ENCODE data around the gene G3BP1. TPM values are rescaled to one million over a fixed set of nuclear protein-coding genes. Genes with fewer than 3 reads are reported as not detected.
"Not testable (repeated sequence)": the region's sequence is repeated elsewhere in the genome, so short reads cannot be mapped to it uniquely, and the experiment has no call there.

The G3BP1 gene
- total and polyA plus RNA-seq, 4 donors: 19.1 to 171 (median 87.0) TPM

DNA sequence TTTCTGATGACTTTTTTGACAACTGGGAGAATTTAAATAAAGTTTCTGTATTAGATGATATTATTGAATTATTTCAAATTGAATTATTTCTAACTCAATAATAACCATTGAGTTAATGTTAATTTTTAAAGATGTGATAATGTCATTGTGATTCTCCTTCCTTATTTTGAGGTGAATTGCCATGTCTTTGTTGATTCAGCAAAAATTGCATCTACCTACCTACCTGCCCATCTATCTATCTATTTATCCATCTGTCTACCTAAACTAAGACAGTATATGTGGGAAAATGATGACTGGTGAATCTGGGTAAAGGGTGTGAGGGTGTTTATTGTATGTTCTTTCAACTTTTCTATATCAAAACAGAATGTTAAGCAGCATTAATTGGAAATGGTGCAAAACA is 75.0 kb downstream of the G3BP1 start:
- ATAC-seq (ENCODE audit: insufficient read depth, low FRiP score) (no peak), DNase-seq (no peak)
- H3K27me3 ChIP-seq (ENCODE audit: control insufficient read depth in 3 of 3, insufficient read depth in 3 of 3, low read length in 2 of 3): no peaks in the 10 kb centered on the region
- H3K27ac ChIP-seq (ENCODE audit: low read depth in 1 of 2, low read length in 1 of 2): no peak overlapping the region
- H3K4me1 ChIP-seq (ENCODE audit: control insufficient read depth in 5 of 5, insufficient read depth in 5 of 5, low read length in 5 of 5): no peaks in the 10 kb centered on the region
- no peaks in the 10 kb centered on the region for H3K36me3 ChIP-seq (ENCODE audit: control insufficient read depth in 4 of 4, insufficient read depth in 4 of 4, low read length in 4 of 4)
- TF ChIP-seq, protein P1, sequence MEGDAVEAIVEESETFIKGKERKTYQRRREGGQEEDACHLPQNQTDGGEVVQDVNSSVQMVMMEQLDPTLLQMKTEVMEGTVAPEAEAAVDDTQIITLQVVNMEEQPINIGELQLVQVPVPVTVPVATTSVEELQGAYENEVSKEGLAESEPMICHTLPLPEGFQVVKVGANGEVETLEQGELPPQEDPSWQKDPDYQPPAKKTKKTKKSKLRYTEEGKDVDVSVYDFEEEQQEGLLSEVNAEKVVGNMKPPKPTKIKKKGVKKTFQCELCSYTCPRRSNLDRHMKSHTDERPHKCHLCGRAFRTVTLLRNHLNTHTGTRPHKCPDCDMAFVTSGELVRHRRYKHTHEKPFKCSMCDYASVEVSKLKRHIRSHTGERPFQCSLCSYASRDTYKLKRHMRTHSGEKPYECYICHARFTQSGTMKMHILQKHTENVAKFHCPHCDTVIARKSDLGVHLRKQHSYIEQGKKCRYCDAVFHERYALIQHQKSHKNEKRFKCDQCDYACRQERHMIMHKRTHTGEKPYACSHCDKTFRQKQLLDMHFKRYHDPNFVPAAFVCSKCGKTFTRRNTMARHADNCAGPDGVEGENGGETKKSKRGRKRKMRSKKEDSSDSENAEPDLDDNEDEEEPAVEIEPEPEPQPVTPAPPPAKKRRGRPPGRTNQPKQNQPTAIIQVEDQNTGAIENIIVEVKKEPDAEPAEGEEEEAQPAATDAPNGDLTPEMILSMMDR (IDR thresholded peaks at IDR 0.05; ENCODE audit: control extremely low read depth, extremely low read depth): no peak
- H3K9me3 ChIP-seq (ENCODE audit: control insufficient read depth in 4 of 4, insufficient read depth in 3 of 4, low read length in 3 of 4): peaks cover 0 to 3% (median 0%) of the 10 kb centered on the region in 4 donors
- H3K9ac ChIP-seq (ENCODE audit: insufficient read depth in 1 of 2, low read length in 2 of 2): no peak overlapping the region
- no peak overlapping the region for H3K4me3 ChIP-seq

GRCh38 chr5:151847871-151848270 is 76.1 kb downstream of the G3BP1 start:
- 45 to 76% methylated on average over 1 of the region's 1 CpG for WGBS, 2 donors

GRCh38 chr5:151855701-151856100 is 83.9 kb downstream of the G3BP1 start:
- Histone ChIP-seq H3K27ac (ENCODE audit: low read depth in 1 of 2, low read length in 1 of 2) (no peak overlapping the region), H3K36me3 (ENCODE audit: control insufficient read depth in 4 of 4, insufficient read depth in 4 of 4, low read length in 4 of 4) (no peaks in the 10 kb centered on the region), H3K27me3 (ENCODE audit: control insufficient read depth in 3 of 3, insufficient read depth in 3 of 3, low read length in 2 of 3) (no peaks in the 10 kb centered on the region), H3K9ac (ENCODE audit: insufficient read depth in 1 of 2, low read length in 2 of 2) (no peak overlapping the region), H3K4me1 (ENCODE audit: control insufficient read depth in 5 of 5, insufficient read depth in 5 of 5, low read length in 5 of 5) (no peaks in the 10 kb centered on the region), H3K4me3 (no peak overlapping the region), H3K9me3 (ENCODE audit: control insufficient read depth in 4 of 4, insufficient read depth in 3 of 4, low read length in 3 of 4) (no peaks in the 10 kb centered on the region)
- DNase-seq: no peak
- WGBS, 2 donors: 92 to 94% methylated on average over 4 of the region's 4 CpGs
- TF ChIP-seq, protein P1 (IDR thresholded peaks at IDR 0.05; ENCODE audit: control extremely low read depth, extremely low read depth): no peak
- no peak for ATAC-seq (ENCODE audit: insufficient read depth, low FRiP score)

More at GRCh38 chr5:151847871-151848270, 76.1 kb downstream of the G3BP1 start:
- no peak for ATAC-seq (ENCODE audit: insufficient read depth, low FRiP score)
- no peak for DNase-seq
- H3K36me3 ChIP-seq (ENCODE audit: control insufficient read depth in 4 of 4, insufficient read depth in 4 of 4, low read length in 4 of 4): no peaks in the 10 kb centered on the region
- no peaks in the 10 kb centered on the region for H3K27me3 ChIP-seq (ENCODE audit: control insufficient read depth in 3 of 3, insufficient read depth in 3 of 3, low read length in 2 of 3)
- H3K27ac ChIP-seq (ENCODE audit: low read depth in 1 of 2, low read length in 1 of 2): no peak overlapping the region
- H3K9ac ChIP-seq (ENCODE audit: insufficient read depth in 1 of 2, low read length in 2 of 2): no peak overlapping the region
- H3K4me3 ChIP-seq: no peak overlapping the region
- H3K9me3 ChIP-seq (ENCODE audit: control insufficient read depth in 4 of 4, insufficient read depth in 3 of 4, low read length in 3 of 4): peaks cover 0 to 3% (median 0%) of the 10 kb centered on the region in 4 donors
- TF ChIP-seq, protein P1 (IDR thresholded peaks at IDR 0.05; ENCODE audit: control extremely low read depth, extremely low read depth): no peak
- H3K4me1 ChIP-seq (ENCODE audit: control insufficient read depth in 5 of 5, insufficient read depth in 5 of 5, low read length in 5 of 5): no peaks in the 10 kb centered on the region

- TF ChIP-seq, protein P1 (IDR thresholded peaks at IDR 0.05; ENCODE audit: control extremely low read depth, extremely low read depth): no peak
- Histone ChIP-seq H3K27ac (ENCODE audit: low read depth in 1 of 2, low read length in 1 of 2) (no peak overlapping the region), H3K9ac (ENCODE audit: insufficient read depth in 1 of 2, low read length in 2 of 2) (no peak overlapping the region), H3K4me3 (no peak overlapping the region), H3K27me3 (ENCODE audit: control insufficient read depth in 3 of 3, insufficient read depth in 3 of 3, low read length in 2 of 3) (no peaks in the 10 kb centered on the region), H3K9me3 (ENCODE audit: control insufficient read depth in 4 of 4, insufficient read depth in 3 of 4, low read length in 3 of 4) (no peaks in the 10 kb centered on the region), H3K4me1 (ENCODE audit: control insufficient read depth in 5 of 5, insufficient read depth in 5 of 5, low read length in 5 of 5) (no peaks in the 10 kb centered on the region), H3K36me3 (ENCODE audit: control insufficient read depth in 4 of 4, insufficient read depth in 4 of 4, low read length in 4 of 4) (no peaks in the 10 kb centered on the region)
- ATAC-seq (ENCODE audit: insufficient read depth, low FRiP score): no peak
- 91 to 92% methylated on average over 5 of the region's 5 CpGs for WGBS, 2 donors
- no peak for DNase-seq
Measured at GRCh38 chr5:151856861-151857260, 85.1 kb downstream of the G3BP1 start.

DNA sequence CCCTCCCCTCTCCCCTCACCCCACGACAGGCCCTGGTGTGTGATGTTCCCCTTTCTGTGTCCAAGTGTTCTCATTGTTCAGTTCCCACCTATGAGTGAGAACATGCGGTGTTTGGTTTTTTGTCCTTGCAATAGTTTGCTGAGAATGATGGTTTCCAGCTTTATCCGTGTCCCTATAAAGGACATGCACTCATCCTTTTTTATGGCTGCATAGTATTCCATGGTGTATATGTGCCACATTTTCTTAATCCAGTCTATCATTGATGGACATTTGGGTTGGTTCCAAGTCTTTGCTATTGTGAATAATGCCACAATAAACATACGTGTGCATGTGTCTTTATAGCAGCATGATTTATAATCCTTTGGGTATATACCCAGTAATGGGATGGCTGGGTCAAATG is 89.1 kb downstream of the G3BP1 start:
- H3K4me3 ChIP-seq; H3K4me1 ChIP-seq (ENCODE audit: control insufficient read depth in 5 of 5, insufficient read depth in 5 of 5, low read length in 5 of 5); H3K27ac ChIP-seq (ENCODE audit: low read depth in 1 of 2, low read length in 1 of 2); H3K27me3 ChIP-seq (ENCODE audit: control insufficient read depth in 3 of 3, insufficient read depth in 3 of 3, low read length in 2 of 3); H3K36me3 ChIP-seq (ENCODE audit: control insufficient read depth in 4 of 4, insufficient read depth in 4 of 4, low read length in 4 of 4); H3K9me3 ChIP-seq (ENCODE audit: control insufficient read depth in 4 of 4, insufficient read depth in 3 of 4, low read length in 3 of 4); DNase-seq; ATAC-seq (ENCODE audit: insufficient read depth, low FRiP score); H3K9ac ChIP-seq (ENCODE audit: insufficient read depth in 1 of 2, low read length in 2 of 2): not testable (repeated sequence)
- WGBS, 2 donors: 91 to 93% methylated on average over 3 of the region's 4 CpGs

Data from lung (tissue), 12 donors.